Measurements from ENCODE around the gene LPIN1. TPM values are rescaled to one million over a fixed set of nuclear protein-coding genes. Genes with fewer than 3 reads are reported as not detected.

Gene LPIN1
- total and polyA plus RNA-seq, 2 of the 8 experiments (the other 6 are each of a cell fraction or from before 2014, with no cell fraction given): 4.3 to 9.8 TPM

DNA sequence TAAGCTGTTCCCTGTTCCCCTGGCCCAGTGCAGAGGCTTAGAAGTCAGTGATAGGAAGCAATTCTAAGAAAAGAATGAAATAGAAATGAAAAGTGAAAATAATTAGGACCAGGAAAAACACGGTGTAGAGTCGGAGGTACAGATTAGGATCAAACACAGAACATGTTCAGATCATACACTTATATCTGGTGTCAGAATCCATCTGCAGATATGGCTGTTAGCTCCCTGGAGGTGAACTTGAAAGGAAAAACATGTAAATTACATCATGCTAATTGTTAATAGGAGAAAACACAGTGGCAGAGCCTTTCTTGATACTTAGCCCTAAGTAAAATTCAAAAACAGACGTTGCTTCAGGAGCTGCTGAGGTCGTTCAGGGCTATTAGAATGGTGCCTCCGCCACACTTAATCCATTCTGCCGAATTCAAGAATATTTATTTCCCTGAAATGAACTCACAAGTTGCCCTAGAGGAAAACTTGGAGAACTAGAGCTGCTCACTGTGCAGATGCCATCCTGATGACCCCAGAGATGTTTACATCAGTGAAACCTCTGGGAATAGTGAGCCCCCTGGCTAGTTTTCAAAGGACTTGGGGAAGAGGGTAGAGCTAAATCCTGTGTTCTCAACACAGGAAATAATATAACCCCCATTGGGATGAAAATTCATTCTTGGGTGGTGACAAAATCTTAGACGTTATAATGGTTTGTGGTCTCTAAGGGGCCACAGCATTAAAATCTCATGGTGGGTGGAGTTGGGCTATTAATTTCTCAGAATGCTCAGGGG is 27.5 kb downstream of the LPIN1 start:
- Histone ChIP-seq H3K27me3 (replicated peaks in 1 of 4; ENCODE audit: control insufficient read depth in 3 of 4, extremely low read depth in 1 of 4, insufficient read depth in 3 of 4, low read length in 3 of 4) (no peaks in the 10 kb centered on the region), H2AK5ac (ENCODE audit: low read depth, low read length) (no peak overlapping the region), H3K4me1 (replicated peaks in 1 of 4; ENCODE audit: control insufficient read depth in 3 of 4, insufficient read depth in 4 of 4, low read length in 3 of 4) (peaks cover 0 to 3% (median under 1%) of the 10 kb centered on the region in 4 experiments; a peak in 3 of 7 replicates), H4K8ac (ENCODE audit: extremely low read depth, insufficient read depth, low read length) (no peak overlapping the region), H2BK5ac (ENCODE audit: low read depth, low read length) (no peak overlapping the region), H3K79me2 (ENCODE audit: control insufficient read depth in 1 of 2, insufficient read depth in 2 of 2, low read length in 2 of 2) (no peaks in the 10 kb centered on the region), H4K91ac (replicated peaks; ENCODE audit: insufficient read length, low read length) (no peak overlapping the region), H2AFZ (ENCODE audit: low read length) (no peak overlapping the region), H3K4ac (replicated peaks; ENCODE audit: insufficient read length, low read depth, low read length) (no peak overlapping the region), H2BK12ac (ENCODE audit: low read depth, low read length) (no peak overlapping the region), H3K4me2 (ENCODE audit: insufficient read depth in 1 of 2, low read depth in 2 of 2, low read length in 2 of 2) (no peak overlapping the region), H3K36me3 (ENCODE audit: control insufficient read depth in 2 of 4, insufficient read depth in 4 of 4, low read length in 3 of 4) (peaks cover 0 to 8% (median 2%) of the 10 kb centered on the region in 4 experiments; a peak in 5 of 8 replicates), H3K9me3 (ENCODE audit: insufficient read depth in 2 of 2, low read depth in 1 of 2, low read length in 1 of 2) (no peaks in the 10 kb centered on the region), H3K23me2 (ENCODE audit: low read depth, low read length) (no peaks in the 10 kb centered on the region), H3K23ac (ENCODE audit: insufficient read length) (no peak overlapping the region), H2BK20ac (ENCODE audit: low read length) (no peak overlapping the region), H2BK120ac (replicated peaks; ENCODE audit: low read depth, low read length) (no peak overlapping the region), H3K27ac (ENCODE audit: low read depth, low read length) (no peak overlapping the region), H3K56ac (replicated peaks; ENCODE audit: insufficient read length, low read depth, low read length) (no peak overlapping the region), H3K4me3 (ENCODE audit: extremely low read depth in 1 of 4, insufficient read depth in 2 of 4, low read depth in 3 of 4, low read length in 4 of 4) (no peak overlapping the region), H3K18ac (ENCODE audit: extremely low read depth, low read length) (no peak overlapping the region), H3K9ac (replicated peaks in 1 of 4; ENCODE audit: extremely low read depth in 1 of 4, low read depth in 3 of 4, low read length in 3 of 4) (no peak overlapping the region), H3K14ac (ENCODE audit: insufficient read length) (no peak overlapping the region), H4K5ac (ENCODE audit: insufficient read length, low read depth, low read length) (no peak overlapping the region), H4K20me1 (replicated peaks in 1 of 2; ENCODE audit: control insufficient read depth in 1 of 2, insufficient read depth in 2 of 2, low read length in 2 of 2) (peaks cover 2% of the 10 kb centered on the region in 2 experiments), H3K79me1 (ENCODE audit: low read depth, low read length) (no peaks in the 10 kb centered on the region), H2BK15ac (ENCODE audit: low read length) (no peak overlapping the region)
- no peak for DNase-seq (ENCODE audit: low read depth in 1 of 2, low spot score in 2 of 2)
- 91% methylated on average over 7 of the region's 7 CpGs; no CpG with 5 or more reads in 1 of the 2 experiments for WGBS, 2 experiments (ENCODE audit: extremely low coverage in 1 of 2, insufficient coverage in 1 of 2, insufficient read length in 1 of 2, insufficient replicate concordance in 2 of 2, low coverage in 1 of 2, low lambda C conversion rate in 2 of 2, missing lambda C conversion rate in 1 of 2)
- TF ChIP-seq POU5F1 (IDR thresholded peaks at IDR 0.05; ENCODE audit: low read depth, low read length) (no peak), SP2 (IDR thresholded peaks at IDR 0.05; ENCODE audit: low read length) (no peak), SUZ12 (IDR thresholded peaks at IDR 0.05; ENCODE audit: low read length) (no peak), SIN3A (conservative IDR thresholded peaks at IDR 0.05 in 1 of 2, IDR thresholded peaks at IDR 0.05 in 1 of 2; ENCODE audit: low read depth in 1 of 2, low read length in 2 of 2) (no peak)
- ChIA-PET POLR2A (ENCODE audit: partially characterized antibody) (no interaction called here), CTCF (ENCODE audit: partially characterized antibody) (interaction anchor here (0.6 to 3.0 kb wide), 14 partner anchors 10 to 179 kb away, joined by 3 to 19 read pairs (median 4); no protein-coding TSS in a partner anchor)
- no peak for FAIRE-seq

Data from H1 (cell line).